WTC11 (cell line): ENCODE data around the gene NPVF. TPM values are rescaled to one million over a fixed set of nuclear protein-coding genes. Genes with fewer than 3 reads are reported as not detected.

ENCODE experiments used
- ATAC-seq: fragments of 200-7000 bp; cut with Tn5 transposase; 2 replicates; pipeline ENCODE4 v1.10.0; 2021; ENCODE audit warnings: mild to moderate bottlenecking, moderate library complexity
- CTCF ChIA-PET: fragments of 300-600 bp; sonication (Branson Sonifier 250); formaldehyde crosslinking; loops from one replicate; lab custom pipeline; 2021; ENCODE audit warnings: antibody characterized with exemption; lab: Charles Lee
- POLR2A ChIA-PET: fragments of 350-600 bp; sonication (Branson Sonifier 250); formaldehyde crosslinking; loops from one replicate; lab custom pipeline; 2021; ENCODE audit warnings: antibody characterized with exemption; lab: Charles Lee
- DNase-seq: peaks from one replicate; pipeline ENCODE4 v3.0.0; 2021; ENCODE audit warnings: low spot score
- H3K27ac Mint-ChIP-seq: 2 replicates; pipeline ENCODE4 v1.8.0; 2021; ENCODE audit warnings: mixed read lengths
- H3K27me3 Mint-ChIP-seq: 2 replicates; pipeline ENCODE4 v1.8.0; 2021; ENCODE audit warnings: low read depth, mild to moderate bottlenecking, moderate library complexity, mixed read lengths
- H3K36me3 Mint-ChIP-seq: 2 replicates; pipeline ENCODE4 v1.8.0; 2021; ENCODE audit warnings: mixed read lengths
- H3K4me1 Mint-ChIP-seq: 2 replicates; pipeline ENCODE4 v1.8.0; 2022; ENCODE audit warnings: mixed read lengths
- H3K4me3 Mint-ChIP-seq: 2 replicates; pipeline ENCODE4 v1.8.0; 2021; ENCODE audit warnings: mild to moderate bottlenecking, moderate library complexity, mixed read lengths
- H3K9me3 Mint-ChIP-seq: 2 replicates; pipeline ENCODE4 v1.8.0; 2021; ENCODE audit warnings: mixed read lengths
- ARID4B ChIP-seq: sonication (generic); formaldehyde crosslinking; IDR thresholded peaks from 2 replicates; pipeline ENCODE4 v1.8.0; 2023; ENCODE audit warnings: missing genetic modification reagents, mild to moderate bottlenecking, borderline replicate concordance
- ATF2 ChIP-seq: sonication (generic); formaldehyde crosslinking; IDR thresholded peaks from 2 replicates; pipeline ENCODE4 v1.8.1; 2022; ENCODE audit warnings: low read depth, missing genetic modification reagents, borderline replicate concordance
- ATF6 ChIP-seq: sonication (generic); formaldehyde crosslinking; IDR thresholded peaks from 2 replicates; pipeline ENCODE4 v1.8.1; 2023; ENCODE audit warnings: mild to moderate bottlenecking, missing genetic modification reagents
- CBFB ChIP-seq: sonication (generic); formaldehyde crosslinking; IDR thresholded peaks from 2 replicates; pipeline ENCODE4 v1.8.1; 2022; ENCODE audit warnings: mild to moderate bottlenecking, low read depth, missing genetic modification reagents
- E2F5 ChIP-seq: sonication (generic); formaldehyde crosslinking; IDR thresholded peaks from 2 replicates; pipeline ENCODE4 v1.8.1; 2022; ENCODE audit warnings: mild to moderate bottlenecking, moderate library complexity, missing genetic modification reagents
- GABPB1 ChIP-seq: sonication (generic); formaldehyde crosslinking; IDR thresholded peaks from 2 replicates; pipeline ENCODE4 v1.8.1; 2023; ENCODE audit warnings: mild to moderate bottlenecking, missing genetic modification reagents
- NFE2L1 ChIP-seq: sonication (generic); formaldehyde crosslinking; IDR thresholded peaks from 2 replicates; pipeline ENCODE4 v1.8.1; 2023; ENCODE audit warnings: missing genetic modification reagents
- NR2C2 ChIP-seq: sonication (generic); formaldehyde crosslinking; IDR thresholded peaks from 2 replicates; pipeline ENCODE4 v1.8.0; 2022; ENCODE audit warnings: mild to moderate bottlenecking, missing genetic modification reagents
- PRDM15 ChIP-seq: sonication (generic); formaldehyde crosslinking; IDR thresholded peaks from 2 replicates; pipeline ENCODE4 v1.8.0; 2022; ENCODE audit warnings: missing genetic modification reagents
- SMAD4 ChIP-seq: sonication (generic); formaldehyde crosslinking; IDR thresholded peaks from 2 replicates; pipeline ENCODE4 v1.8.0; 2022; ENCODE audit warnings: mild to moderate bottlenecking, missing genetic modification reagents
- SP1 ChIP-seq: sonication (generic); formaldehyde crosslinking; conservative IDR thresholded peaks from 2 replicates; pipeline ENCODE4 v1.8.1; 2022; ENCODE audit warnings: missing genetic modification reagents
- USF1 ChIP-seq: sonication (generic); formaldehyde crosslinking; IDR thresholded peaks from 2 replicates; pipeline ENCODE4 v1.8.0; 2022; ENCODE audit warnings: mild to moderate bottlenecking, missing genetic modification reagents
- ZMAT4 ChIP-seq: fragments of 250-450 bp; sonication (Bioruptor Pico); IDR thresholded peaks from 2 replicates; pipeline ENCODE4 v1.9.0; 2021; ENCODE audit warnings: mild to moderate bottlenecking
- ZNF396 ChIP-seq: fragments of 250-450 bp; sonication (Bioruptor Pico); IDR thresholded peaks from 2 replicates; pipeline ENCODE4 v1.8.0; 2021; ENCODE audit warnings: mild to moderate bottlenecking, moderate library complexity, borderline replicate concordance
- total RNA-seq: library from RNA; stranded (reverse); gene quantifications from 3 replicates; pipeline ENCODE4 v1.2.3, GENCODE V29; 2021

Gene NPVF
- total RNA-seq, 1 experiment from 2014 or later: not detected

GRCh38 chr7:25240340-25240739 is 12.1 kb upstream of the NPVF start:
- Mint-ChIP-seq H3K27ac (no peak overlapping the region), H3K27me3 (peaks cover 78% of the 10 kb centered on the region), H3K36me3 (no peaks in the 10 kb centered on the region), H3K9me3 (no peaks in the 10 kb centered on the region), H3K4me3 (no peak overlapping the region), H3K4me1 (peaks cover 11% of the 10 kb centered on the region)
- ChIA-PET POLR2A (no interaction called here), CTCF (interaction anchor here (1.4 kb wide), 1 partner anchor 23 kb away, joined by 4 read pairs; no protein-coding TSS in a partner anchor)
- TF ChIP-seq GABPB1 (peak; percentile 57; the same call in 1 of the 2 replicates), ATF2 (CRISPR knock-in tag) (no peak)
- ATAC-seq (no peak), DNase-seq (no peak)

- no peaks in the 10 kb centered on the region for H3K9me3 Mint-ChIP-seq
- H3K27ac Mint-ChIP-seq: no peak overlapping the region
- ATAC-seq (no peak), DNase-seq (no peak)
- H3K27me3 Mint-ChIP-seq: peaks cover 73% of the 10 kb centered on the region
- POLR2A ChIA-PET: no interaction called here
- peaks cover 10% of the 10 kb centered on the region for H3K4me1 Mint-ChIP-seq
- TF ChIP-seq NFE2L1: no peak
- no peak for TF ChIP-seq E2F5 (CRISPR knock-in tag)
- no peak for TF ChIP-seq ZMAT4 (CRISPR knock-in tag)
- TF ChIP-seq SMAD4 (CRISPR knock-in tag): no peak
- no peak for TF ChIP-seq PRDM15
- TF ChIP-seq ZNF396 (CRISPR knock-in tag): no peak
- TF ChIP-seq CBFB: no peak
- TF ChIP-seq SP1 (CRISPR knock-in tag): no peak
- no peak for TF ChIP-seq NR2C2 (CRISPR knock-in tag)
- no peak for TF ChIP-seq ARID4B
- no peak for TF ChIP-seq ATF6 (CRISPR knock-in tag)
- no peak for TF ChIP-seq USF1 (CRISPR knock-in tag)
- CTCF ChIA-PET: interaction anchor here (1.4 kb wide), 1 partner anchor 23 kb away, joined by 4 read pairs; no protein-coding TSS in a partner anchor
- no peaks in the 10 kb centered on the region for H3K36me3 Mint-ChIP-seq
- H3K4me3 Mint-ChIP-seq: no peak overlapping the region
These were observed 11.6 kb upstream of the NPVF start for GRCh38 chr7:25239888-25240287.
